HFFc6 (cell line): ENCODE results near the gene NOS1. TPM values are rescaled to one million over a fixed set of nuclear protein-coding genes. Genes with fewer than 3 reads are reported as not detected.

Source experiments
- DNase-seq: peaks from one replicate; pipeline ENCODE4 v3.0.0-alpha.2; 2018
- H3K27ac Mint-ChIP-seq: 2 replicates; pipeline ENCODE4 v1.8.0; 2020; ENCODE audit warnings: mild to moderate bottlenecking, mixed read lengths
- H3K27me3 Mint-ChIP-seq: 2 replicates; pipeline ENCODE4 v1.8.0; 2021; ENCODE audit warnings: mild to moderate bottlenecking, moderate library complexity, mixed read lengths; ENCODE audit not compliant: insufficient read depth
- H3K36me3 Mint-ChIP-seq: 2 replicates; pipeline ENCODE4 v1.8.0; 2021; ENCODE audit warnings: low read depth, mixed read lengths
- H3K4me1 Mint-ChIP-seq: 2 replicates; pipeline ENCODE4 v1.8.0; 2020; ENCODE audit warnings: low read depth, mixed read lengths
- H3K4me3 Mint-ChIP-seq: 2 replicates; pipeline ENCODE4 v1.8.0; 2020; ENCODE audit warnings: mild to moderate bottlenecking, moderate library complexity, mixed read lengths
- H3K9me3 Mint-ChIP-seq: 2 replicates; pipeline ENCODE4 v1.8.0; 2020; ENCODE audit warnings: mild to moderate bottlenecking, mixed read lengths
- total RNA-seq, 6 experiments: library from RNA; stranded (reverse); fragmentation: NEBNext Ultra II Directional; extraction: Animal tissue kit (Norgen Biotek cat#: 25700); gene quantifications; 2 replicates in 1 of 6; 3 replicates in 5 of 6; pipeline ENCODE4 v1.2.3, GENCODE V29; 2021
- TF ChIP-seq, protein P1 (sequence below): fragments of 200-600 bp; sonication (generic); IDR thresholded peaks from 2 replicates; pipeline ENCODE4 v1.5.0; 2021; ENCODE audit warnings: antibody characterized with exemption, mild to moderate bottlenecking

Gene NOS1
- total RNA-seq, 6 experiments from 2014 or later, result not detected

DNA sequence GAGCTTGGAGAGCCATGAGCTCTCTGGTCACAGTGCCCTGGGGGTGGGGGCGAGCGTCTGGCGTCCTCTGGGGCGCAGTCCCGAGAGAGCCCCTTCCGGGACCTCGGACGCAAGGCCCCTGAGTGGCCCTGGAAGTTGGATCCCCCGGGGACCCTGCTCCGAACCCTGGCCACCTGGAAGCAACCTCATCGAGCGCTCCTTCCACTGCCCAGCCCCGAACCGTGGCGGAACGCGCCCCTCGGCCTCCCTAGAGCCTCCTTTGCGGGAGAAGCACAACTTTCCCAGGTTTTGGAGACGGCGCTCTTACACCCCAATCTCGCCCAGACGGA is 1.2 kb downstream of the NOS1 start:
- H3K9me3 Mint-ChIP-seq, result no peaks in the 10 kb centered on the region
- no peaks in the 10 kb centered on the region for H3K36me3 Mint-ChIP-seq
- no peak overlapping the region for H3K27ac Mint-ChIP-seq
- DNase-seq, result no peak
- peaks cover 22% of the 10 kb centered on the region for H3K27me3 Mint-ChIP-seq
- TF ChIP-seq, protein P1, sequence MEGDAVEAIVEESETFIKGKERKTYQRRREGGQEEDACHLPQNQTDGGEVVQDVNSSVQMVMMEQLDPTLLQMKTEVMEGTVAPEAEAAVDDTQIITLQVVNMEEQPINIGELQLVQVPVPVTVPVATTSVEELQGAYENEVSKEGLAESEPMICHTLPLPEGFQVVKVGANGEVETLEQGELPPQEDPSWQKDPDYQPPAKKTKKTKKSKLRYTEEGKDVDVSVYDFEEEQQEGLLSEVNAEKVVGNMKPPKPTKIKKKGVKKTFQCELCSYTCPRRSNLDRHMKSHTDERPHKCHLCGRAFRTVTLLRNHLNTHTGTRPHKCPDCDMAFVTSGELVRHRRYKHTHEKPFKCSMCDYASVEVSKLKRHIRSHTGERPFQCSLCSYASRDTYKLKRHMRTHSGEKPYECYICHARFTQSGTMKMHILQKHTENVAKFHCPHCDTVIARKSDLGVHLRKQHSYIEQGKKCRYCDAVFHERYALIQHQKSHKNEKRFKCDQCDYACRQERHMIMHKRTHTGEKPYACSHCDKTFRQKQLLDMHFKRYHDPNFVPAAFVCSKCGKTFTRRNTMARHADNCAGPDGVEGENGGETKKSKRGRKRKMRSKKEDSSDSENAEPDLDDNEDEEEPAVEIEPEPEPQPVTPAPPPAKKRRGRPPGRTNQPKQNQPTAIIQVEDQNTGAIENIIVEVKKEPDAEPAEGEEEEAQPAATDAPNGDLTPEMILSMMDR, result no peak
- no peak overlapping the region for H3K4me3 Mint-ChIP-seq
- no peaks in the 10 kb centered on the region for H3K4me1 Mint-ChIP-seq

- H3K9me3 Mint-ChIP-seq, result no peaks in the 10 kb centered on the region
Observed at GRCh38 chr12:117359029-117359845, 2.2 kb downstream of the NOS1 start.

DNA sequence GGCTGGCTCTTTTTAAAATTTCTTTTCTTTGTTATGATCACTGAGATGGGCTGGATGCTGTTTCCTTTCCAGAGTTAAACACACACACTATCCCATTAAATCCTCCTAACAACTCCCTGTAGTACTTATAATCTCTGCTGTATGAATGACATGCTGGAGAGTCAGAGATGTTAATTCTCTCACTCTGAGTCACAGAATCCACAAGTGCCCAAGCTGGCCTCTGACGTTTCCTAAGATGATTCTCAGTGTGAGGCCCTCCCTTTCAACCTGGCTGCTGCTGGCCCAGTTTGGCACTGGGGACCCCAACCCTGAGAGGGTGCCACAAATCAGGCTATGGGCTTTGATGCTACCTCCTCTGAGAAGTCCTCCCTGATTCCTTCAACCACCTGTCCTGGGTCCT is 5.4 kb downstream of the NOS1 start:
- no peak overlapping the region for H3K4me3 Mint-ChIP-seq
- no peaks in the 10 kb centered on the region for H3K36me3 Mint-ChIP-seq
- no peak overlapping the region for H3K27ac Mint-ChIP-seq
- TF ChIP-seq, protein P1, result no peak
- H3K27me3 Mint-ChIP-seq, result peaks cover 5% of the 10 kb centered on the region; the same call in 1 of the 2 replicates
- no peaks in the 10 kb centered on the region for H3K4me1 Mint-ChIP-seq
- DNase-seq, result no peak
- no peaks in the 10 kb centered on the region; the same call in 1 of the 2 replicates for H3K9me3 Mint-ChIP-seq

More at GRCh38 chr12:117359029-117359845, 2.2 kb downstream of the NOS1 start:
- H3K4me3 Mint-ChIP-seq, result no peak overlapping the region
- TF ChIP-seq, protein P1, result no peak
- H3K4me1 Mint-ChIP-seq, result no peaks in the 10 kb centered on the region
- peaks cover 21% of the 10 kb centered on the region for H3K27me3 Mint-ChIP-seq
- no peak overlapping the region for H3K27ac Mint-ChIP-seq
- no peak for DNase-seq
- no peaks in the 10 kb centered on the region for H3K36me3 Mint-ChIP-seq

- Mint-ChIP-seq H3K4me1 (no peaks in the 10 kb centered on the region), H3K9me3 (peaks cover 13% of the 10 kb centered on the region), H3K27ac (no peak overlapping the region), H3K4me3 (no peak overlapping the region), H3K36me3 (no peaks in the 10 kb centered on the region), H3K27me3 (peaks cover 3% of the 10 kb centered on the region; the same call in 1 of the 2 replicates)
- DNase-seq, result no peak
- TF ChIP-seq, protein P1, result no peak
Observed at GRCh38 chr12:117352883-117353282, 8.5 kb downstream of the NOS1 start.

- TF ChIP-seq, protein P1, result no peak
- Mint-ChIP-seq H3K27me3 (peaks cover 2% of the 10 kb centered on the region; the same call in 1 of the 2 replicates), H3K9me3 (peaks cover 13% of the 10 kb centered on the region)
Observed at GRCh38 chr12:117352206-117352605, 9.2 kb downstream of the NOS1 start.

More at GRCh38 chr12:117352206-117352605, 9.2 kb downstream of the NOS1 start:
- no peaks in the 10 kb centered on the region for H3K4me1 Mint-ChIP-seq
- H3K4me3 Mint-ChIP-seq, result no peak overlapping the region
- no peak for DNase-seq
- H3K36me3 Mint-ChIP-seq, result no peaks in the 10 kb centered on the region
- H3K27ac Mint-ChIP-seq, result no peak overlapping the region
